NOMO-1 treated with DMSO at 0.1 percent for 48 hours (cell line): ENCODE results near the gene TMOD1.
A peak's percentile ranks its signal among the peaks of the same experiment; 100 is the strongest.

Experiments used
- DNase-seq: peaks from one replicate; lab custom pipeline; 2025; ENCODE audit not compliant: unreplicated experiment; lab: John Stamatoyannopoulos, UW

TMOD1 gene

DNA sequence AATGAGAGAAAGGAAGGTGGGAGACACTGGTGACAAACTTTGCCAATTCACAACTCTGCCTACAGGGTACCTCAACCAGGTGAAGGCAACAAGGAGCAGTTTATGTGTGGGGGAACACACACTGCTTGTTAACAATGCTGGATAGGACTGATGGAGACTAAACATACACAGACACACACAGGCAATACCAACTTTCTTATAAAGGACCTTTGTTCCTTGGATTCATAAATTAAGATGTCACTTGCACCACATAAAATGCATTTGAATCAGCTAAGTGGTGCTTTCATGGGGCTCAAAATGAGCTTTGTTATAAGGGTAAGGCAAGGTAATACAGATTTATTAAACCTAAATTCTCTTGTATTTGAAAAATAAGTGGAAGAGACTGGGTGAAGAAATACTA is 127.7 kb downstream of the TMOD1 start:
- no peak for DNase-seq

- no peak for DNase-seq
Observed at GRCh38 chr9:97630591-97630990, 129.1 kb downstream of the TMOD1 start.

DNA sequence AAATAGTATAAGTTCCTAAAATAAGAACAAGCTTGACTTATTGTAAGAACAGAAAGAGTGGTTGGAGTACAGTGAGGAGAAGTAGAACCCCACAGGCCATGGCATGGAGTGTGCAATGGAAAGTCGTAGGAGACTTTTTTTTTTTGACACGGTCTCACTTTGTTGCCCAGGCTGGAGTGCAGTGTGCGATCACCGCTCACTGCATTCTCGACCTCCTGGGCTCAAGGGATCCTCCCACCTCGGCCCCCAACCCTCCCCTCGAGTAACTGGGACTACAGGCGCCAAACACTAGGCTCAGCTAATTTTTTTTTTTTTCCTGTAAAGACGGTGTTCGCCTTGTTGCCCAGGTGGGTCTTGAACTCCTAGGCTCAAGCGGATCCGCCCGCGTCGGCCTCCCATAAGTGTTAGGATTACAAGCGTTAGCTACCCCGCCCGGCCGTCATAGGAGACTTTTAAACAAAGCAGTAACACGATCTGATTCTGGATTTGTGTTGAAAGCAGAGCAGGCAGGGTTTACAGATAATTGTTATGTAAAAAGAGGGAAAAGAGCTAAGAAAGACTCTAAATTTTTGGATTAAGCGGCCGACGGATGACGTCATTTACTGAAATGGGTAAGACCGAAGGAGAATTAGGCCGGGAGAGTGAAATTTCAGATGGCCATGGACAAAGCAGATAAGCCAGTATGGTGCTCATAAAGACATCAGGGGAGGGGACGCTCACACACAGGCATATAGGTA is 130.9 kb downstream of the TMOD1 start:
- peak; percentile 75 for DNase-seq

GRCh38 chr9:97632985-97633858 is 131.8 kb downstream of the TMOD1 start, which contains the start of the genes NCBP1 and TSTD2:
TSS of gene NCBP1 (plus strand) at chr9:97633821. CDS start at chr9:97633882, 61 bp downstream.
TSS of gene TSTD2 (minus strand) at chr9:97633368. CDS start at chr9:97627562, 5,806 bp downstream.
- DNase-seq = peak; percentile 99

DNA sequence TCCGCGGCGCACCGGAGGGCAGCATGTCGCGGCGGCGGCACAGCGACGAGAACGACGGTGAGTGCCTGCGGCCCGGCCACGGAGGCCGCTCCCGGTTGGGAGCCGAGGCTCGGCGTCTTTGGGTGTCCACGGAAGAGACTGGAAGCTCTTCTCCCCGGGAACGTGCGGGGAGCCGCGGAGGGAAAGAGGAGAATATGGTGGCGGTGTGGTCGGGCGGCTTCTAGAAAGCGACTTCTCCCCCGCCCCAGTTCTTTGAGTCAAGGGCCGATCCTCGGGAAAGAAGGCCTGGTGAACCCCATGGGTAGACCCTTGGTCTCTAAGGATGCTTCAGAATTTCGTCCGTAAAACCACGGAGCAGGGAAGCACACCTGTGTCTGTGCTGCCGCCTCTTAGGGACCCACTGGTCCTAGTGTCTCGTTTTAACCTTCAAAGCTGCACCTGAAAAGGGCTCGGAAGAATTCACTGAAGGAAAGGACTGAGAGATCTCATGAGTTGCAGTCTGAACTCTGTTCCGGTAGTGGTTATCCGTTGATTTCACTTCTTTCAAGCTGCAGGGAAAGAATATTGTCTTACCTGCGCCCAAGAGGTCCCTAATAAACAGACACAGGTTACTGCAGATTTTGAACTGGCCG is 132.5 kb downstream of the TMOD1 start:
- DNase-seq = peak; percentile 14

DNA sequence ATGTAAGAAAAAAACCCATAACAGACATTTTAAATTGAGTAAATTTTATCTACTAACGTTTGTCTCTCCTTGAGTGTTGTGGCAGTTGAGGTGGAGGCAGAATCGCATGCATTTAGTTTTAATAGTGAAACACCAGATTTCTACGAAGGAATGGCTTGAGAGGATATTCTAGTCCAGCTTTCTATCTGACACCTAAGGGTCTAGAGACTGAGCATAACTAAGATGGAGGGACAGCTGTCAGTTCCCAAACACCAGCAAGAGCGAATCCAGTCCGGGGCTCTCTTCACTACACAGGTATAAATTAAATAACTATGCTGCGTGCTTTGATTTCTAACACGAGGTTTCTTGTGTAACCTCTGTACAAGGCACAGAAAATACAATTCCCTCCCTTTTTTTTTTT is 133.6 kb downstream of the TMOD1 start:
- no peak for DNase-seq

- no peak for DNase-seq
Observed at GRCh38 chr9:97636903-97637302, 135.4 kb downstream of the TMOD1 start.

DNA sequence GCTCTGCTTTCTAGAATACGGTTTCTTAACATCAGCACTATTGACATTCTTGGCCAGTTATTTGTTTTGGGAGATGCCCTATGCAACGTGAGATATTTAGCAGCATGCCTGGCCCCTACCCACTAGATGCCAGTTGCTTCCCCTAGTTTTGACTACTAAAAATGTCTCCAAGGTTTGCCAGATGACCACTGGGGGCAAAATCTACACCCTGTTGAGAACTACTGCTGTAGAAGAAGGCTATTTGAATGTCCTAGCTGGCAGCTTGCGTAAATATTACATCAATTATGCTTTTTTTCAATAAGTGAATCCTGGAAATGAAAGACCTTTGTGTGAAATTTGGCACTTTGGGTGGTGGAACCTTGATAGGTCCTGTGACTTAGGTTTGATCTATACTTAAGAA is 137.2 kb downstream of the TMOD1 start:
- no peak for DNase-seq

- DNase-seq = no peak
Observed at GRCh38 chr9:97640325-97640724, 138.9 kb downstream of the TMOD1 start.

DNA sequence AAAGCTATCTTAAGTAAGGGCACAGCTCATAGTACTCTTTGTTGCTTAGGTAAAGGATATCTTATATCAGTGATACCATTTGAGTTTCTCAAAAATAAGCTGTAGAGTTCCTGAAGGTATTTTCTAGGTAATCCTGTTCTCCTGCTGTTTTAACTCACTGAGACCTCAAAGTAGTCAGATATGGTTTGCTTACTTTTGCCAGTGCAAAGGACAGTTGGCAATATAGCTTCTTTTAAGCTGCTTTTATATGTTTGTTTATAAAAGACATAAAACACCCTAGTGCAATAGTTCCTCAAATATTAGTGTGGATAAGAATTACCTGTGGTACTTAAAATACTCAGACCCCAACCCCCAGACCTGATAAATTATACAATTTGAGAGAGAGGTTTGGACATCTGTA is 144.3 kb downstream of the TMOD1 start:
- no peak for DNase-seq

DNA sequence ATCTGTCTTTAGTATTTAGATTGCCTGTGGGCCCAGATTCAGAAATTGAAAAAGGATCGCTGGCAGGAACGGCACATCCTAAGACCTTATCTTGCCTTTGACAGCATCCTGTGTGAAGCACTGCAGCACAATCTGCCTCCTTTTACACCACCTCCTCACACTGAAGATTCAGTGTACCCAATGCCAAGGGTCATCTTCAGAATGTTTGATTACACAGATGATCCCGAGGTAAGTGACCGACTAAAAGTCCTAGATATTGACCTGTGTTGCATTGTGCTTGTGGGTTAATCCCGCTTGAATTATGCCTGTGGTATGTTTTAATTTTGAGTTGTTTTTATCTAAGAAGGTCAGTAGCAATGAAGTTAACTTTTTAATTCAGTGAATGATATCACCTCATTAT is 146.5 kb downstream of the TMOD1 start:
- DNase-seq = no peak
